ENCODE measurements around the gene SPAG16. TPM values are rescaled to one million over a fixed set of nuclear protein-coding genes. Genes with fewer than 3 reads are reported as not detected.
A peak's percentile ranks its signal among the peaks of the same experiment; 100 is the strongest.

SPAG16 gene
- total RNA-seq, 2 donors from 2014 or later = 15.5 to 22.8 TPM

DNA sequence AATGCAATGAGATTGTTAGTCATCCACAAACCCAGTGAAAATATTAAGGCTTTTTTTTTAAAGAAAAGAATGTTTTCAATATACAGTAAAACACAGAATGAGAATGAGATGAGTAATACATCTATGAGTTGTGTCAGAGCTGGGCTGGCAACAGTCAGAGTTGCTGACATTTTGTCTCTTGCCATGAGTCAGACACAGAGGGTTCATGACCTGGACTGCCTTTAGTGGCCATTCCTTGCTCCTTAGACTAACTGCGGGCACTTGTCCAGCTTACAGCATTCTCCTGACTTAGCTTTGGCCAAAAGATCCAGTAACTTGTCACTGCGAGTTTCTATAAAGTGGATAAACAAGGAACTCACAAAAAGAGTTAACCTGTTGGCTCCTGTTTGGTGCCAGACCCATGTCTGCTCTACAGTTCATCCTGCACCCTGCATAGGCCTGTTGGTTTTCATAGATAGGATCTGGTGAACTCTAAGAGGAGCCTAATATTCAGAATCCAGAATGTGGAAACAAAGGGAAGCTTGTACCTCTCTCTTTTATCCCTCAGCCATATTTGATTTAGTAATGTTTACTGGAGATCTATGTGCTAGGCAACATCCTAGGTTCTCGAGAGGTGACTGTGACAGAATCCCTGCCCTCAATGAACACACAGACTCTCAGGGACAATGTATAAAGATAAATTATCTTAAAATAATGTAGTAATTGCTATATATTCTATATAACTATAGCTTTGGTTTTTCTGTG lies 735.1 kb downstream of the SPAG16 start:
- intact Hi-C loops (cut with DNase I) = no loop called here
- Histone ChIP-seq H3K4me3 (no peak overlapping the region), H3K27me3 (no peaks in the 10 kb centered on the region), H3K27ac (no peak overlapping the region), H3K4me1 (no peaks in the 10 kb centered on the region), H3K36me3 (replicated peaks in 1 of 2; ENCODE audit: insufficient read depth in 1 of 2, low read depth in 2 of 2) (no peaks in the 10 kb centered on the region), H3K9me3 (no peaks in the 10 kb centered on the region)
- WGBS, 2 donors = 63 to 68% methylated on average over 3 of the region's 3 CpGs
- TF ChIP-seq POLR2A (IDR thresholded peaks at IDR 0.05) (no peak), CTCF (IDR thresholded peaks at IDR 0.05) (no peak)
- peak; percentile 48 for ATAC-seq
- peak in 1 of 4 donors; percentile 48 for DNase-seq

DNA sequence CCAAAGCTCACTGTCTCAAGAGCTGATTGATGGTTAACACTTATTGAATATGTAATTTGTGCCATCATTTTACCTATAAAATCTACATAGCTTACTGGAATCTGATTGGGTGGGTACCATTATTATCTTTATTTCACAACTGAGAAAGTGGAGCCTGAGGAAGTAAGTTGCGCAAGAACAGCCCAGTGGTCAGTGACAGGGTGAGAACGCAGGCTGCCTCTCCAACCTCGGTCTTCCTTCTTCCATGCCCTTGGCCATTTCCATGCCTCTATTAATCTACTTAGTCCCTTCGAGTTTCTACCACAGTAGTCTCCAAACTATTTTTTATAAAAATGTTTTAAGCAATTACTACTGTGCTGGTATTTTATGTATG lies 735.7 kb downstream of the SPAG16 start:
- WGBS, 2 donors = 55 to 81% methylated on average over 4 of the region's 4 CpGs
- no peak overlapping the region for H3K27ac ChIP-seq
- intact Hi-C loops (cut with DNase I) = no loop called here

DNA sequence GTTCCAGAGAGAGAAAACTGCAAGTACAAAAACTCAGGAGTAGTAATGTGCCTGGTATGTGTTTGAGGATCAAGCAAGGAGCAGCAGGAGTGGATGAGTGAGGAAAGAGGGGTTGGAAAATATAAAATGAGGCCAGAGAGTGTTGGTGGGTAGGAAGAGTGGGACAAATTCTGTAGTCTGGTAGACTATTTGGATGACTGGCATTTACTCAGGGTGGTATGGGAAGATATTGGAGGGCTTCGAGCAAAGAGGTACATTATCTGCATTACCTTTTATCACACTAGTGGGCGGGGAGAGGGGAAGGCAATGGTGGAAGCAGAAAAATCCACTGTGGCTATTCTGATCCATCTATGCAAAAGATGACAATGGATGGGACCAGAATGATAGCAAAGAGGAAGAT lies 744.9 kb downstream of the SPAG16 start:
- Histone ChIP-seq H3K36me3 (replicated peaks in 1 of 2; ENCODE audit: insufficient read depth in 1 of 2, low read depth in 2 of 2) (no peaks in the 10 kb centered on the region), H3K27ac (no peak overlapping the region), H3K4me1 (no peaks in the 10 kb centered on the region), H3K4me3 (no peak overlapping the region), H3K9me3 (no peaks in the 10 kb centered on the region), H3K27me3 (no peaks in the 10 kb centered on the region)
- ATAC-seq = no peak
- 66 to 80% methylated on average over 2 of the region's 2 CpGs for WGBS, 2 donors
- DNase-seq = no peak
- intact Hi-C loops (cut with DNase I) = no loop called here
- TF ChIP-seq CTCF (IDR thresholded peaks at IDR 0.05) = no peak
- no peak for TF ChIP-seq POLR2A (IDR thresholded peaks at IDR 0.05)

More for the DNA sequence above, 735.7 kb downstream of the SPAG16 start:
- Histone ChIP-seq H3K9me3 (no peaks in the 10 kb centered on the region), H3K27me3 (no peaks in the 10 kb centered on the region), H3K4me1 (no peaks in the 10 kb centered on the region), H3K4me3 (no peak overlapping the region), H3K36me3 (replicated peaks in 1 of 2; ENCODE audit: insufficient read depth in 1 of 2, low read depth in 2 of 2) (no peaks in the 10 kb centered on the region)
- no peak for TF ChIP-seq CTCF (IDR thresholded peaks at IDR 0.05)
- no peak for TF ChIP-seq POLR2A (IDR thresholded peaks at IDR 0.05)
- DNase-seq (no peak), ATAC-seq (no peak)

DNA sequence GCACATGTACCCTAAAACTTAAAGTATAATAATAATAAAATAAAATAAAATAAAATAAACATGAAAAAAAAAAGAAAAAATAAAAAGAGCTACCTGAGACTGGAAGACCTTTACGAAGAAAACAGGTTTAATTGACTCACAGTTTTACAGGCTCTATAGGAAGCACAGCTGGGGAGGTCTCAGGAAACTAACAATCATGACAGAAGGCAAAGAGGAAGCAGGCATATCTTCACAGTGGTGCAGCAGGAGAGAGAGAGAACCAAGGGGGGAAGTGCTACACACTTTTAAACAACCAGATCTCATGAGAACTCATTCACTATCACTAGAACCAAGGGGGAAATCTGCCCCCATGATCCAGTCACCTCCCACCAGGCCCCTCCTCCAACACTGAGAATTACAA lies 747.3 kb downstream of the SPAG16 start:
- DNase-seq (no peak), ATAC-seq (no peak)
- intact Hi-C loops (cut with DNase I) = no loop called here
- Histone ChIP-seq H3K9me3 (no peaks in the 10 kb centered on the region), H3K27ac (no peak overlapping the region), H3K36me3 (replicated peaks in 1 of 2; ENCODE audit: insufficient read depth in 1 of 2, low read depth in 2 of 2) (no peaks in the 10 kb centered on the region), H3K4me3 (no peak overlapping the region), H3K4me1 (no peaks in the 10 kb centered on the region), H3K27me3 (no peaks in the 10 kb centered on the region)
- no peak for TF ChIP-seq POLR2A (IDR thresholded peaks at IDR 0.05)
- no peak for TF ChIP-seq CTCF (IDR thresholded peaks at IDR 0.05)
- 26 to 83% methylated on average over 1 of the region's 1 CpG for WGBS, 2 donors

DNA sequence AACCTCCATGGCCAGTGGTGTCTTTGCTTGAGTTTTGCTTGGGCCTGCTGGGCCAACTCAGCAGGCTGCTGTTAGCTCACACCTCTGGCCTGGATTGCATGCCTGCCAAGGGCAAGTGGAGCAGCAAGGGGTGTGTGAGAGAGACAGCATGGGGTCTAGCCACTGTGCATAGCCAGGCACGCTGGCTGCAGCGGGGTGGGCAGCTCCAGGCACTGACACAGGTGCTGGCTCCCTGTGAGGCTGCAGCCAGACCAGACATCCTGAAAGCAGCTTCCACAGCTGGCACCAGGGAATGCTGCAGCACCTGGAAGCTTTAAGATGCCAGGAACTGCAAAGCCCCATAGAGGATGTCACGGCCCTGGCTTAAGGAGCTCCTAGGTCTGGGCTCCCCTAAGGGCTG lies 750.2 kb downstream of the SPAG16 start:
- 71 to 75% methylated on average over 1 to 3 of the region's 3 CpGs for WGBS, 2 donors
- Histone ChIP-seq H3K27ac (no peak overlapping the region), H3K36me3 (replicated peaks in 1 of 2; ENCODE audit: insufficient read depth in 1 of 2, low read depth in 2 of 2) (no peaks in the 10 kb centered on the region), H3K9me3 (no peaks in the 10 kb centered on the region), H3K4me1 (no peaks in the 10 kb centered on the region), H3K27me3 (no peaks in the 10 kb centered on the region), H3K4me3 (no peak overlapping the region)
- DNase-seq (no peak), ATAC-seq (no peak)
- TF ChIP-seq CTCF (IDR thresholded peaks at IDR 0.05) (no peak), POLR2A (IDR thresholded peaks at IDR 0.05) (no peak)
- intact Hi-C loops (cut with DNase I) = no loop called here

Data from body of pancreas (tissue), 4 donors.